GM20000 (cell line): ENCODE results near the gene MAPKAPK2.

Experiments
- DNase-seq: peaks from one replicate; pipeline ENCODE4 v3.0.0; 2012; ENCODE audit warnings: low spot score
- CTCF ChIP-seq: IDR thresholded peaks from 2 replicates; pipeline ENCODE4 v1.5.1; 2012; ENCODE audit warnings: mild to moderate bottlenecking, control low read depth; ENCODE audit errors: extremely low read depth, missing control alignments

Gene MAPKAPK2

GRCh38 chr1:206745301-206745700 is 60.6 kb downstream of the MAPKAPK2 start:
- TF ChIP-seq CTCF = no peak
- no peak for DNase-seq

GRCh38 chr1:206748348-206749030 is 63.8 kb downstream of the MAPKAPK2 start:
- TF ChIP-seq CTCF = no peak
- no peak for DNase-seq

- no peak for TF ChIP-seq CTCF
- no peak for DNase-seq
Observed at GRCh38 chr1:206751891-206752290, 67.2 kb downstream of the MAPKAPK2 start.

GRCh38 chr1:206752481-206752880 is 67.8 kb downstream of the MAPKAPK2 start:
- DNase-seq = no peak
- no peak for TF ChIP-seq CTCF

GRCh38 chr1:206753141-206753540 is 68.4 kb downstream of the MAPKAPK2 start:
- no peak for DNase-seq
- TF ChIP-seq CTCF = no peak

- no peak for TF ChIP-seq CTCF
- no peak for DNase-seq
Observed at GRCh38 chr1:206754011-206754410, 69.3 kb downstream of the MAPKAPK2 start.

- no peak for DNase-seq
- no peak for TF ChIP-seq CTCF
Observed at GRCh38 chr1:206757524-206758266, 73.0 kb downstream of the MAPKAPK2 start.
